ENCODE results near the gene IHH.
A peak's percentile ranks its signal among the peaks of the same experiment; 100 is the strongest.

Gene IHH

DNA sequence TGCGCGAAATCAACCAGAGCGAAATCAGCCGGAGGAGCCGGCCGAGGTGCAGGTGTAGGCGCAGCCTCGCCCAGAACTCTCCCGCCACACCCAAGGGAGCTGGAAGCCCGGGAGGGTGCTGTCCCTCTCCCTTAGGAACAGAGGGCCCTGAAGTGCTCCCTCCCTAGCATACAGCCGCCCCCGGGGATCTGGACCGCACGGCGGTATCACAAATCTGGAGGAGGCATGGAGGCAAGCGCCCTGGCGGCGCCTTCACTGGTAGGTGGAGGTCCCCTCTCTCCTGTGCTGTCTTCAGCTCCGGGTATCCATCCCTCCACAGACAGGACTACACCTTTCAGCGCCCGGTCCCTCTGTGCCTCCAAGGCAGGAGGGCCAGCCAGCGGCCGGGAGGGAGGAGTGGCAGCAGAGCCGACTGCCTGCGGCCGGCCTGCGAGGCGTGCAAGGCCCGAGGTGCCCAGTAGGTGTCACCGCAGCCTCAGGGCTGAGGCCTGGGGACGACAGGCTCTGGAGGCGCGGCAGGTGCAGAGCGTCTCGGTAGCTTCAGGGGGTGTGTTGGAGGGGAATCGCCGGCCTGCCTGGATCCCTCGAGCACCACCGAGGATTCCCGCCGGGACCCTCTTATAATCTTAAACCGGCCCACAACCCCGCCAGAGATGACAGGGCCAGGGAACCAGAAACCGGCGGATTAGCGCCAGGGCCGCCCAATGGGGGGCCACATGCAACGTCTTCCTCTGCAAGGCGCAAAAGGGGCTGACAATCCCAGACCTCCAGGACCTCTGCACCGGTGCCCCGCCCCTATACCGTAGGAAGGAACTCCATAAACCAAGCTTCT, 2.8 kb downstream of the IHH start:
- Histone ChIP-seq H2AFZ (ENCODE audit: low read depth, low read length, severe bottlenecking) (no peak overlapping the region), H3K79me2 (ENCODE audit: insufficient read depth, low read length) (no peaks in the 10 kb centered on the region), H3K36me3 (ENCODE audit: low read length) (no peaks in the 10 kb centered on the region), H3K27me3 (ENCODE audit: low read length) (no peaks in the 10 kb centered on the region), H3K27ac (ENCODE audit: low read depth, low read length) (no peak overlapping the region), H3K9me2 (replicated peaks; ENCODE audit: insufficient read depth, low read length) (no peaks in the 10 kb centered on the region), H3K9ac (ENCODE audit: low read length) (no peak overlapping the region), H3K4me2 (ENCODE audit: low read depth, low read length, poor library complexity, severe bottlenecking) (no peak overlapping the region), H4K20me1 (ENCODE audit: low read depth, low read length) (no peaks in the 10 kb centered on the region), H3K4me3 (ENCODE audit: insufficient read depth, low read length, poor library complexity, severe bottlenecking) (no peak overlapping the region), H3F3A (ENCODE audit: insufficient read depth) (no peaks in the 10 kb centered on the region), H3K9me3 (ENCODE audit: insufficient read depth, low read length) (no peaks in the 10 kb centered on the region)
- TF ChIP-seq EZH2phosphoT487 (conservative IDR thresholded peaks at IDR 0.05; ENCODE audit: low read length), result no peak
- TF ChIP-seq, protein P1, sequence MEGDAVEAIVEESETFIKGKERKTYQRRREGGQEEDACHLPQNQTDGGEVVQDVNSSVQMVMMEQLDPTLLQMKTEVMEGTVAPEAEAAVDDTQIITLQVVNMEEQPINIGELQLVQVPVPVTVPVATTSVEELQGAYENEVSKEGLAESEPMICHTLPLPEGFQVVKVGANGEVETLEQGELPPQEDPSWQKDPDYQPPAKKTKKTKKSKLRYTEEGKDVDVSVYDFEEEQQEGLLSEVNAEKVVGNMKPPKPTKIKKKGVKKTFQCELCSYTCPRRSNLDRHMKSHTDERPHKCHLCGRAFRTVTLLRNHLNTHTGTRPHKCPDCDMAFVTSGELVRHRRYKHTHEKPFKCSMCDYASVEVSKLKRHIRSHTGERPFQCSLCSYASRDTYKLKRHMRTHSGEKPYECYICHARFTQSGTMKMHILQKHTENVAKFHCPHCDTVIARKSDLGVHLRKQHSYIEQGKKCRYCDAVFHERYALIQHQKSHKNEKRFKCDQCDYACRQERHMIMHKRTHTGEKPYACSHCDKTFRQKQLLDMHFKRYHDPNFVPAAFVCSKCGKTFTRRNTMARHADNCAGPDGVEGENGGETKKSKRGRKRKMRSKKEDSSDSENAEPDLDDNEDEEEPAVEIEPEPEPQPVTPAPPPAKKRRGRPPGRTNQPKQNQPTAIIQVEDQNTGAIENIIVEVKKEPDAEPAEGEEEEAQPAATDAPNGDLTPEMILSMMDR (IDR thresholded peaks at IDR 0.05; ENCODE audit: insufficient read depth, low read length, poor library complexity, severe bottlenecking), result peak; percentile 53

DNA sequence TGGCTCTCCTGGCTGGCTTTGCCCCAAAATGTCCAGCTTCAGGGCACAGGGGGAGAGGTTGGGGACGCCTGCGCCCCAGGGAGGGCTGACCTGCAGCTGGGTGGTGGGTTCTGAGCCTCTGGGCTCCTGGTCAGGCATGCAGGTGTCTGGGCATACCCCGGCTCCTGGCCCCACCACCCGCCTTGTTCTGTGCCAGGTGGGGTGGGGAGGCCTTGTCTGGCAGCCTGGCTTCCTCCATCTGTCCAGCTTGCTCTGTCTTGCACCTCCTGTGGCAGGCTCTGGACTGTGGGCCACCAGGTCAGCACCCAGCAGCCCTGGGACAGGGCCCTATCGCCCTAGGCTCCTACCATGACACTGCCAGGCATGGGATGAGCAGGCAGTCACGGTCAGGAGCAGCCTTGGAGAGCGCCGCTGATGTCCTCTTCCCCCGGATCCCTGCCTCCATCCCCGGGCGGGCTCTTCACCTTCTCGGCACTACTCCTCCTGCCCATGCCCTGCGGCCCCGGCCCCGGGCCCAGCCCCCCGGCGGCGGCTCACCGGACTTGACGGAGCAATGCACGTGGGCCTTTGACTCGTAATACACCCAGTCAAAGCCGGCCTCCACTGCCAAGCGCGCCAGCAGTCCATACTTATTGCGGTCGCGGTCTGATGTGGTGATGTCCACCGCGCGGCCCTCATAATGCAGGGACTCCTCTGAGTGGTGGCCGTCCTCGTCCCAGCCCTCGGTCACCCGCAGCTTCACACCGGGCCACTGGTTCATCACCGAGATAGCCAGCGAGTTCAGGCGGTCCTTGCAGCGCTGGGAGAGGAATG, 3.6 kb downstream of the IHH start:
- Histone ChIP-seq H3K79me2 (ENCODE audit: insufficient read depth, low read length) (no peaks in the 10 kb centered on the region), H3K9me2 (replicated peaks; ENCODE audit: insufficient read depth, low read length) (no peaks in the 10 kb centered on the region), H3K27ac (ENCODE audit: low read depth, low read length) (no peak overlapping the region), H3K4me3 (ENCODE audit: insufficient read depth, low read length, poor library complexity, severe bottlenecking) (no peak overlapping the region), H3K36me3 (ENCODE audit: low read length) (no peaks in the 10 kb centered on the region), H3F3A (ENCODE audit: insufficient read depth) (no peaks in the 10 kb centered on the region), H3K27me3 (ENCODE audit: low read length) (no peaks in the 10 kb centered on the region), H4K20me1 (ENCODE audit: low read depth, low read length) (no peaks in the 10 kb centered on the region), H3K9me3 (ENCODE audit: insufficient read depth, low read length) (no peaks in the 10 kb centered on the region), H2AFZ (ENCODE audit: low read depth, low read length, severe bottlenecking) (no peak overlapping the region), H3K4me2 (ENCODE audit: low read depth, low read length, poor library complexity, severe bottlenecking) (no peak overlapping the region), H3K9ac (ENCODE audit: low read length) (no peak overlapping the region)
- TF ChIP-seq EZH2phosphoT487 (conservative IDR thresholded peaks at IDR 0.05; ENCODE audit: low read length), result no peak
- TF ChIP-seq, protein P1 (IDR thresholded peaks at IDR 0.05; ENCODE audit: insufficient read depth, low read length, poor library complexity, severe bottlenecking), result no peak

DNA sequence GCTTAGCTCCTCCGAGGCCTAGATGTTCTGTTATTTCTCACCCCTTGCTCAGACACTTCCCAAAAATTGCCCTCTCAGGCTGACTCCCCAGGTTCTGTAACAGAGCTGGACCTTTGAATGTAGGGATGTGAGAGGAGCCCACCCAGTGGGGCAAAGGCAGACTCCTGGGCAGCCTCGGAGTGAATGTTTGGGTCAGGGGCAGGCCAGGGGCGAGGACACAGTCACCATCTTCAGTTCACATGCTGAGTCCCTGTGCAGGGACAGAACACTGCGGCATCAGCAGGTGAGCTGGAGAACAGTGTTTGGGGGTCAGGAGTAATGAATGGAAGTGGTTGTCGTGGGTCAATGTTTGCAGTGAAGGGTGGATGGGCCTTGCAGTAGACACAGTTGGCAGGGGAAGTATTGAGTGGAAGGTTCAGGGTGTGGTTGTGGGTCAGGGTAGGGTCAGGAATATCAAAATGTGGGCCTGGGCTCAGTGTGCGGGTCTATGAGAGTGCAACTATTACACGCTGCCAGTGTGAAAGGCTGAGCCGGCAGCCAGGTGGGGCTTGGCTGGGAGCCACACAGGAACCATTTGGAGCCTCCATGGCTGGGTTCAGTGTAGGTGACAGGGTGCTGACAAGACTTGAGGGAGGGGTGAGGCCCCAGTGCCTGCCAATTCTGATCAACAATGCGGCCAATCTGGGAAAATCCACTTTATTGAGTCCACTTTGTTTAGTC, 4.4 kb downstream of the IHH start:
- Histone ChIP-seq H3K79me2 (ENCODE audit: insufficient read depth, low read length) (no peaks in the 10 kb centered on the region), H2AFZ (ENCODE audit: low read depth, low read length, severe bottlenecking) (no peak overlapping the region), H3K4me2 (ENCODE audit: low read depth, low read length, poor library complexity, severe bottlenecking) (no peak overlapping the region), H3K9me3 (ENCODE audit: insufficient read depth, low read length) (no peaks in the 10 kb centered on the region), H3F3A (ENCODE audit: insufficient read depth) (no peaks in the 10 kb centered on the region), H3K27ac (ENCODE audit: low read depth, low read length) (no peak overlapping the region), H3K4me3 (ENCODE audit: insufficient read depth, low read length, poor library complexity, severe bottlenecking) (no peak overlapping the region), H3K9me2 (replicated peaks; ENCODE audit: insufficient read depth, low read length) (no peaks in the 10 kb centered on the region), H3K9ac (ENCODE audit: low read length) (no peak overlapping the region), H3K36me3 (ENCODE audit: low read length) (no peaks in the 10 kb centered on the region), H3K27me3 (ENCODE audit: low read length) (no peaks in the 10 kb centered on the region), H4K20me1 (ENCODE audit: low read depth, low read length) (no peaks in the 10 kb centered on the region)
- TF ChIP-seq, protein P1 (IDR thresholded peaks at IDR 0.05; ENCODE audit: insufficient read depth, low read length, poor library complexity, severe bottlenecking), result no peak
- no peak for TF ChIP-seq EZH2phosphoT487 (conservative IDR thresholded peaks at IDR 0.05; ENCODE audit: low read length)
